ENCODE data around the gene MTMR10. TPM values are rescaled to one million over a fixed set of nuclear protein-coding genes. Genes with fewer than 3 reads are reported as not detected.

The MTMR10 gene
- total RNA-seq, 1 donor from 2014 or later, result 18.8 TPM

- Histone ChIP-seq H3K4me3 (ENCODE audit: low read depth, low read length) (peak within 1 kb of the TSS; percentile 54), H3K27me3 (ENCODE audit: control insufficient read depth, insufficient read depth, low read length) (no peaks in the 10 kb centered on the region), H3K36me3 (ENCODE audit: control insufficient read depth, insufficient read depth, low read length) (no peaks in the 10 kb centered on the region)
- no peak for TF ChIP-seq CTCF (IDR thresholded peaks at IDR 0.05; ENCODE audit: insufficient read depth, low read length, poor library complexity, severe bottlenecking)
- peak; percentile 44 for DNase-seq (ENCODE audit: low read depth)
These were observed 87.8 kb downstream of the MTMR10 start, which contains the start of gene FAN1 for GRCh38 chr15:30903497-30904187. Gene FAN1, plus strand, starts transcription at chr15:30903915. Its CDS starts 749 bp downstream, at chr15:30904664.

- no peak for TF ChIP-seq CTCF (IDR thresholded peaks at IDR 0.05; ENCODE audit: insufficient read depth, low read length, poor library complexity, severe bottlenecking)
- H3K27me3 ChIP-seq (ENCODE audit: control insufficient read depth, insufficient read depth, low read length), result no peaks in the 10 kb centered on the region
- H3K4me3 ChIP-seq (ENCODE audit: low read depth, low read length), result no peak overlapping the region
- no peak for DNase-seq (ENCODE audit: low read depth)
- H3K36me3 ChIP-seq (ENCODE audit: control insufficient read depth, insufficient read depth, low read length), result no peaks in the 10 kb centered on the region
These were observed 89.5 kb downstream of the MTMR10 start for GRCh38 chr15:30901889-30902288.

GRCh38 chr15:30896211-30896606 is 95.2 kb downstream of the MTMR10 start:
- Histone ChIP-seq H3K4me3 (ENCODE audit: low read depth, low read length) (no peak overlapping the region), H3K36me3 (ENCODE audit: control insufficient read depth, insufficient read depth, low read length) (no peaks in the 10 kb centered on the region), H3K27me3 (ENCODE audit: control insufficient read depth, insufficient read depth, low read length) (no peaks in the 10 kb centered on the region)
- no peak for TF ChIP-seq CTCF (IDR thresholded peaks at IDR 0.05; ENCODE audit: insufficient read depth, low read length, poor library complexity, severe bottlenecking)
- DNase-seq (ENCODE audit: low read depth), result no peak

- Histone ChIP-seq H3K4me3 (ENCODE audit: low read depth, low read length) (no peak overlapping the region), H3K36me3 (ENCODE audit: control insufficient read depth, insufficient read depth, low read length) (no peaks in the 10 kb centered on the region), H3K27me3 (ENCODE audit: control insufficient read depth, insufficient read depth, low read length) (no peaks in the 10 kb centered on the region)
- DNase-seq (ENCODE audit: low read depth), result no peak
- TF ChIP-seq CTCF (IDR thresholded peaks at IDR 0.05; ENCODE audit: insufficient read depth, low read length, poor library complexity, severe bottlenecking), result no peak
These were observed 95.8 kb downstream of the MTMR10 start for GRCh38 chr15:30895461-30896210.

- Histone ChIP-seq H3K36me3 (ENCODE audit: control insufficient read depth, insufficient read depth, low read length) (no peaks in the 10 kb centered on the region), H3K4me3 (ENCODE audit: low read depth, low read length) (no peak overlapping the region), H3K27me3 (ENCODE audit: control insufficient read depth, insufficient read depth, low read length) (no peaks in the 10 kb centered on the region)
- DNase-seq (ENCODE audit: low read depth), result no peak
- TF ChIP-seq CTCF (IDR thresholded peaks at IDR 0.05; ENCODE audit: insufficient read depth, low read length, poor library complexity, severe bottlenecking), result no peak
These were observed 102.2 kb downstream of the MTMR10 start for GRCh38 chr15:30889196-30889595.

Other genes with a start within 250 kb of the MTMR10 start
- 12.1 and 16.1 TPM in 2 replicates for gene FAN1, start 87.7 kb downstream of the MTMR10 start, total RNA-seq
- gene TRPM1, start 110.1 kb upstream of the MTMR10 start, total RNA-seq, result 1.2 TPM in 1 of 2 replicates, not detected in the other

Measured in kidney epithelial cell (primary cell).